H9 (cell line): ENCODE data around the gene CAMTA1. TPM values are rescaled to one million over a fixed set of nuclear protein-coding genes. Genes with fewer than 3 reads are reported as not detected.

Source experiments
- DNase-seq: peaks from one replicate; pipeline ENCODE4 v3.0.0-alpha.2; 2017
- H2AFZ ChIP-seq: one replicate; pipeline ENCODE4 v1.6.1; 2013; ENCODE audit warnings: mild to moderate bottlenecking, low read length, control low read depth, moderate library complexity
- H2AK5ac ChIP-seq: 2 replicates; pipeline ENCODE4 v1.6.1; 2013; ENCODE audit warnings: low read length, control low read depth, mixed read lengths; ENCODE audit not compliant: insufficient read length
- H2BK120ac ChIP-seq: one replicate; pipeline ENCODE4 v1.6.1; 2013; ENCODE audit warnings: low read depth, mild to moderate bottlenecking, low read length, control low read depth, inconsistent platforms; ENCODE audit not compliant: poor library complexity, severe bottlenecking
- H2BK12ac ChIP-seq: 2 replicates; pipeline ENCODE4 v1.6.1; 2013; ENCODE audit warnings: low read length, control low read depth, mixed read lengths, low read depth; ENCODE audit not compliant: insufficient read length
- H2BK15ac ChIP-seq: 2 replicates; pipeline ENCODE4 v1.6.1; 2013; ENCODE audit warnings: low read depth, low read length, control low read depth
- H2BK20ac ChIP-seq: one replicate; pipeline ENCODE4 v1.6.1; 2013; ENCODE audit warnings: low read depth, mild to moderate bottlenecking, low read length, control low read depth, inconsistent platforms; ENCODE audit not compliant: poor library complexity, severe bottlenecking
- H2BK5ac ChIP-seq: 2 replicates; pipeline ENCODE4 v1.6.1; 2013; ENCODE audit warnings: low read length, control low read depth, mixed read lengths; ENCODE audit not compliant: insufficient read length
- H3K14ac ChIP-seq: 2 replicates; pipeline ENCODE4 v1.6.1; 2013; ENCODE audit warnings: low read length, control low read depth; ENCODE audit not compliant: insufficient read depth
- H3K18ac ChIP-seq: 2 replicates; pipeline ENCODE4 v1.6.1; 2013; ENCODE audit warnings: low read depth, mild to moderate bottlenecking, mixed read lengths, low read length, control low read depth; ENCODE audit not compliant: insufficient read length
- H3K23ac ChIP-seq: 2 replicates; pipeline ENCODE4 v1.6.1; 2013; ENCODE audit warnings: low read length, control low read depth, mixed read lengths, low read depth; ENCODE audit not compliant: insufficient read length
- H3K23me2 ChIP-seq: 2 replicates; pipeline ENCODE4 v1.6.1; 2013; ENCODE audit warnings: low read depth, mild to moderate bottlenecking, mixed read lengths, low read length, control low read depth; ENCODE audit not compliant: insufficient read length, poor library complexity, severe bottlenecking
- H3K27ac ChIP-seq: 2 replicates; pipeline ENCODE4 v1.5.1; 2013; ENCODE audit warnings: low read length, control low read depth, mixed read lengths, low read depth; ENCODE audit not compliant: insufficient read length
- H3K27me3 ChIP-seq: 2 replicates; pipeline ENCODE4 v1.6.1; 2013; ENCODE audit warnings: low read length, control low read depth, inconsistent platforms; ENCODE audit not compliant: insufficient read depth
- H3K4ac ChIP-seq: 2 replicates; pipeline ENCODE4 v1.6.1; 2013; ENCODE audit warnings: low read depth, mild to moderate bottlenecking, control low read depth, inconsistent platforms, low read length, moderate library complexity
- H3K4me1 ChIP-seq: 2 replicates; pipeline ENCODE4 v1.6.1; 2013; ENCODE audit warnings: low read length, control low read depth, inconsistent platforms; ENCODE audit not compliant: insufficient read depth
- H3K4me2 ChIP-seq: 2 replicates; pipeline ENCODE4 v1.6.1; 2013; ENCODE audit warnings: low read length, control low read depth, mixed read lengths; ENCODE audit not compliant: insufficient read length, insufficient read depth
- H3K56ac ChIP-seq: 2 replicates; pipeline ENCODE4 v1.6.1; 2013; ENCODE audit warnings: low read depth, mild to moderate bottlenecking, mixed read lengths, low read length, control low read depth; ENCODE audit not compliant: insufficient read length
- H3K79me1 ChIP-seq: 2 replicates; pipeline ENCODE4 v1.6.1; 2013; ENCODE audit warnings: low read depth, mild to moderate bottlenecking, moderate library complexity, low read length, control low read depth, inconsistent platforms; ENCODE audit not compliant: insufficient read depth, poor library complexity, severe bottlenecking
- H3K79me2 ChIP-seq: 2 replicates; pipeline ENCODE4 v1.6.1; 2013; ENCODE audit warnings: low read length, control low read depth, inconsistent platforms; ENCODE audit not compliant: insufficient read depth
- H3K9ac ChIP-seq: 2 replicates; pipeline ENCODE4 v1.6.1; 2013; ENCODE audit warnings: low read length, control low read depth, mixed read lengths; ENCODE audit not compliant: insufficient read length; ENCODE audit errors: extremely low read depth
- H3K9me3 ChIP-seq: one replicate; pipeline ENCODE4 v1.6.1; 2013; ENCODE audit warnings: low read depth, low read length, inconsistent platforms; ENCODE audit not compliant: control insufficient read depth
- H3T11ph ChIP-seq: one replicate; pipeline ENCODE4 v1.6.1; 2013; ENCODE audit warnings: mild to moderate bottlenecking, low read length, control low read depth, inconsistent platforms
- H4K20me1 ChIP-seq: one replicate; pipeline ENCODE4 v1.6.1; 2013; ENCODE audit not compliant: control insufficient read depth, insufficient read length, insufficient read depth
- H4K5ac ChIP-seq: 2 replicates; pipeline ENCODE4 v1.6.1; 2013; ENCODE audit warnings: low read depth, mild to moderate bottlenecking, mixed read lengths, low read length, control low read depth; ENCODE audit not compliant: insufficient read length
- H4K8ac ChIP-seq: replicated peaks from 2 replicates; pipeline ENCODE4 v1.6.1; 2013; ENCODE audit warnings: low read length, control low read depth, mixed read lengths, low read depth; ENCODE audit not compliant: insufficient read length
- H4K91ac ChIP-seq: 2 replicates; pipeline ENCODE4 v1.6.1; 2013; ENCODE audit warnings: low read depth, mild to moderate bottlenecking, moderate library complexity, mixed read lengths, low read length, control low read depth; ENCODE audit not compliant: insufficient read length
- H3K27ac Mint-ChIP-seq, 3 experiments: 2 replicates in 2 of 3; 3 replicates in 1 of 3; pipeline ENCODE4 v1.8.0; 2020 to 2021; ENCODE audit warnings: mixed read lengths in 3 of 3, mild to moderate bottlenecking in 1 of 3, moderate library complexity in 1 of 3
- H3K27me3 Mint-ChIP-seq: 2 replicates; pipeline ENCODE4 v1.8.0; 2021; ENCODE audit warnings: low read depth, mild to moderate bottlenecking, moderate library complexity, mixed read lengths
- H3K36me3 Mint-ChIP-seq, 3 experiments: 2 replicates in 2 of 3; 3 replicates in 1 of 3; pipeline ENCODE4 v1.8.0; 2020 to 2021; ENCODE audit warnings: low read depth in 3 of 3, mixed read lengths in 3 of 3; ENCODE audit not compliant: insufficient read depth in 1 of 3
- H3K4me1 Mint-ChIP-seq, 2 experiments: 2 replicates each; pipeline ENCODE4 v1.8.0; 2020; ENCODE audit warnings: mixed read lengths in 2 of 2
- H3K4me3 Mint-ChIP-seq, 2 experiments: 2 replicates in 1 of 2; 3 replicates in 1 of 2; pipeline ENCODE4 v1.8.0; 2020 to 2021; ENCODE audit warnings: mild to moderate bottlenecking in 2 of 2, mixed read lengths in 2 of 2, moderate library complexity in 1 of 2
- H3K9me3 Mint-ChIP-seq, 2 experiments: 2 replicates in 1 of 2; 3 replicates in 1 of 2; pipeline ENCODE4 v1.8.0; 2020; ENCODE audit warnings: mild to moderate bottlenecking in 2 of 2, mixed read lengths in 2 of 2, moderate library complexity in 1 of 2
- WGBS: extraction: QIAGEN DNeasy Blood & Tissue Kit; methylation state at CpG from one replicate; pipeline ENCODE4 v1.1.7; 2013; ENCODE audit warnings: missing lambda C conversion rate, low lambda C conversion rate, mixed read lengths; ENCODE audit not compliant: insufficient read length; ENCODE audit errors: extremely low coverage; 5-methylcytosine and 5-hydroxymethylcytosine counted together
- total RNA-seq: library from RNA; stranded (reverse); gene quantifications from 2 replicates; pipeline ENCODE4 v1.2.1, GENCODE V29; 2021
- TF ChIP-seq, protein P1 (sequence below): fragments of 200-600 bp; sonication (generic); conservative IDR thresholded peaks from 3 replicates; pipeline ENCODE4 v1.8.0; 2021; ENCODE audit warnings: antibody characterized with exemption, mild to moderate bottlenecking

Gene CAMTA1
- total RNA-seq, 1 experiment from 2014 or later: 115 TPM

DNA sequence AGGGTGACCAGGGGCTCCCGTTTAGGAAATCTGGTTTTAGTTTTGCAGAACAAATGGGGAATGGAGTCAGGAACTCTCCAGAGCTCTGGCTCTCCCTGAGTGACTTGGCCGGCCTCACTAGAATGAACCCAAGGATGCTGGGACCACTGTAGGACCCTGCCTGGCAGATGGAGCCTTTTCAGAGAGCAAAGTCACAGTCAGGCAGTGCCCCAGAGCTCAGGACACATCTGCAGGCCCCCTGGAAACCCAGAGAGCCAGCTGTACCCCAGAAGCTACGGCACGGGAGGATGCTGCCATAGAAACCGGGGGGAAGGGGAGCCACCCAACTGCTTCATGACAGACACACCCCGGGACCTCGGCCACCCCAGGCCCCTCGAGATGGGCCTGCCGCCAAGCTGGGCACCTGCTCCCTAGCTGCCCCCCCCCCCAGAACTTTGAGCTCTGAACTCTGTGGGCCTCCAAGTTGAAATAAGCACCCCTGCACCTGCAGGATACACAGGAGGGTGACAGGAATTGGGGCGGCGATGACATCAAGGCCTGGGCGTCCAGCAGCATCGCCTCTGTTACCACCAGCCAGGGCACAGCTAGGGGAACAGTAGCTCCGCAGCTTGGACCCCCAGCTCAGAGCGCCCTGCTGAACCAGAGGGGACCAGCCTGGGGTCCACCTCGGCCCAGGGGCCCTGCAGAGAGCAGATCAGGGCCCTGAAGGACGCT is 894.1 kb downstream of the CAMTA1 start:
- Histone ChIP-seq H2BK20ac (no peak overlapping the region), H2AFZ (no peak overlapping the region), H3K23me2 (peaks cover 11% of the 10 kb centered on the region), H3K79me2 (no peaks in the 10 kb centered on the region), H3K18ac (no peak overlapping the region), H3K9ac (no peak overlapping the region), H4K91ac (no peak overlapping the region), H3K4me2 (peak overlapping the region; percentile 28), H3K56ac (no peak overlapping the region), H2BK5ac (no peak overlapping the region), H3K23ac (no peak overlapping the region), H3K4me1 (no peaks in the 10 kb centered on the region), H3K14ac (no peak overlapping the region; the same call in 1 of the 2 replicates), H2BK120ac (no peak overlapping the region), H3K27ac (no peak overlapping the region), H2AK5ac (no peak overlapping the region), H4K8ac (no peak overlapping the region), H2BK15ac (no peak overlapping the region), H3K9me3 (no peaks in the 10 kb centered on the region), H4K20me1 (no peaks in the 10 kb centered on the region), H2BK12ac (no peak overlapping the region), H3K79me1 (no peaks in the 10 kb centered on the region), H3K4ac (no peak overlapping the region), H3K27me3 (no peaks in the 10 kb centered on the region; the same call in 1 of the 2 replicates), H4K5ac (no peak overlapping the region), H3T11ph (no peak overlapping the region)
- Mint-ChIP-seq H3K27ac (no peak overlapping the region), H3K9me3 (no peaks in the 10 kb centered on the region), H3K36me3 (no peaks in the 10 kb centered on the region), H3K4me3 (peak overlapping the region; percentile 70 to 76), H3K27me3 (peaks cover 48% of the 10 kb centered on the region), H3K4me1 (peaks cover 0 to 7% of the 10 kb centered on the region in 2 experiments; a peak in 1 of 4 replicates)
- no CpG with 5 or more reads among the region's 17 CpGs for WGBS
- DNase-seq: no peak
- TF ChIP-seq, protein P1, sequence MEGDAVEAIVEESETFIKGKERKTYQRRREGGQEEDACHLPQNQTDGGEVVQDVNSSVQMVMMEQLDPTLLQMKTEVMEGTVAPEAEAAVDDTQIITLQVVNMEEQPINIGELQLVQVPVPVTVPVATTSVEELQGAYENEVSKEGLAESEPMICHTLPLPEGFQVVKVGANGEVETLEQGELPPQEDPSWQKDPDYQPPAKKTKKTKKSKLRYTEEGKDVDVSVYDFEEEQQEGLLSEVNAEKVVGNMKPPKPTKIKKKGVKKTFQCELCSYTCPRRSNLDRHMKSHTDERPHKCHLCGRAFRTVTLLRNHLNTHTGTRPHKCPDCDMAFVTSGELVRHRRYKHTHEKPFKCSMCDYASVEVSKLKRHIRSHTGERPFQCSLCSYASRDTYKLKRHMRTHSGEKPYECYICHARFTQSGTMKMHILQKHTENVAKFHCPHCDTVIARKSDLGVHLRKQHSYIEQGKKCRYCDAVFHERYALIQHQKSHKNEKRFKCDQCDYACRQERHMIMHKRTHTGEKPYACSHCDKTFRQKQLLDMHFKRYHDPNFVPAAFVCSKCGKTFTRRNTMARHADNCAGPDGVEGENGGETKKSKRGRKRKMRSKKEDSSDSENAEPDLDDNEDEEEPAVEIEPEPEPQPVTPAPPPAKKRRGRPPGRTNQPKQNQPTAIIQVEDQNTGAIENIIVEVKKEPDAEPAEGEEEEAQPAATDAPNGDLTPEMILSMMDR: no peak
